HG02852 (cell line): ENCODE results near the gene NRAP.

Experiments
- ATAC-seq: cut with Tn5 transposase; IDR thresholded peaks from one replicate; pipeline ENCODE4 v1.9.1; 2021; ENCODE audit warnings: mild to moderate bottlenecking, moderate library complexity; ENCODE audit not compliant: unreplicated experiment

NRAP gene

DNA sequence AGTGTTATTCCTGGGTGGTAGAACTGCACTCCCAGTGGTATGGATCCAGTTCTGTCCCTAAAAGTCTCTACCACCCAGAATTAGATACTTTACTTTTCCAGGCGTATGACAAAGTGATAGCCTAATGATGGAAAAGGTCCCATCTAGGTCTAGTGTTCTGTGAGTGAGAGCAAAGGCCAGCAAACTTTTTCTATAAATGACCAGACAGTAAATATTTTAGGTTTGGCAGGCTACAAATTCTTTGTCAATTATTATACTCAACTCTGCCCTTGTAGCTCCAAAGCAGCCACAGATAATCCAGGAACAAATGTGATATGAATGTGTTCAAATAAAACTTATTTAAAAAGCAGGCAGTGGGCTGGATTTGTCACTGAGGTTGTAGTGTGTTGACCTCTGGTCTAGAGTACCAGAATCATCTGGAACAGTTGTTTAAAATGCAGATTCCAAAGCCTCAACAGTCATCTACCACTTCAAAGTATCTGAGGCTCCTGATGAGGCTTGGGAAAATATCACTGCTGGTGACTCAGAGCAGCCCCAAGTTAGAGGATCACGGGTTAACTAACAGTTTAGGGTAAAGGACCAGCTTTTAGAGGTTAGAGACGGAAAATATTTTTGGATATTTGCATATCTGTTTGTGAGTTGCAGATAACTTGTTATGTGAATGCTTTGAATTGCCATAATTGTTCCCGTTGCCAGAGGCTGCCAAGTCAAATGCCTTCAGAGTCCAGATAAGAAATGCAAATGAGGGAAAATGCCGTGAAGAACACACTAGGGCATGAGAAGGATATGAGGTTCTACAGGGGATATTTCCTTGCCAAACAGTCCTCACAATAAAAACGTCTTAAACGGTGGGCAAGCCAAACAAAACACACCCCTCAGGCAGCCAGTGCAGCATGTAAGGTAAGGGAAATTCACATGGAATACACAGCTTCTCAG lies 19.4 kb downstream of the NRAP start:
- no peak for ATAC-seq

DNA sequence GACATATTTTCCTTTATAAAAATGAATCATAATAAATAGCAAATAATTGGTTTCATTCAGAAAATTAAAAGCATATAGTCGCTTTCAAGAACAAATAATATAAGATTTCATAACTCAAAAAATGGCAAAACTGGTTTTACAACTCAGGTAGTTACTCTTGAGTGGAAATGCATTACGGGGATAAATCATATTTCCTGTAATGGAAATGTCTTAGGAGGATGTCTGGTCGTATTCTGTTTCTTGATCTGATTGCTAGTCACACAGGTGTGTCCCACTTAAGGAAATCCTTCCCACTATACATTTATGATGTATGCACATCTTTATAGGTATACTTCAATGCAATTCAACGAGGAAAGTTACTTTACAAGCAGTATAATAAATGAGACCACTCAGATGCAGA lies 20.7 kb downstream of the NRAP start:
- ATAC-seq: no peak

DNA sequence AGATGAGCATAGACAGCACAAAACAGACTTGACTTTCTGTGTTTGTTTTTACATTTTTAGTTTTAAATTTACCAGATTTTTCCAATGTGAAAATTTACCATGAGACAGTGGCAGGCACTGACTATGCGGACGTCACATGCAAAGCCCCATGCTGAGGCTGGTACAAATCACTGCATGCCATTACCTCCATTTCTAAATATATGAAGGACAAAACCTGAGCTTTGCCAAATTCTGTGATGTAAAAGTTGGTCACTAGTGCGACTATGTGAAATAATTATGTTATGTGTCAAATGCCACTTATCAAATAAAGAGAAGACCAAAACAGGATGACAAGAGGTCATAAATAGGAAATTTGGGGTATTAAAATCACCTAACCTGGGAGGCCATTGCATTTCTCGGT lies 22.1 kb downstream of the NRAP start:
- ATAC-seq: no peak

DNA sequence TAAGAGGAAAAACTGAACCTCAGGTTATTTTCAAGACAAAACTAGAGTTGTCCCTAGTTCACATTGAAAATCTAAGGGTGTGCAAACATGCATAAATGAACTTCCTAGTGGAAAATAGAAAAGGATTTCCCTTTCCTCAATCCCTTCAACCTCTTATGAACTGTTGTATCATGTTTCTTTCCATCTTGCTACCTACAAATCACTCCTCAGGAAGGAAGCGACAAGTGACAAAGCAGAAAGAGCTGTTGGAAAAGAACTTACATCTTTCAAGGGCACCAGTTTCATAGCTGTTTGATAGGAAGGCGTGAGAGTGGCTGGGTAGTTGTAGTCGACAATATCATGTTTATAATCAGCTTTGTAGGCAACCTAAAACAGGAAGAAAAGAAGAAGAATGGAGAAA lies 23.9 kb downstream of the NRAP start:
- ATAC-seq: no peak

DNA sequence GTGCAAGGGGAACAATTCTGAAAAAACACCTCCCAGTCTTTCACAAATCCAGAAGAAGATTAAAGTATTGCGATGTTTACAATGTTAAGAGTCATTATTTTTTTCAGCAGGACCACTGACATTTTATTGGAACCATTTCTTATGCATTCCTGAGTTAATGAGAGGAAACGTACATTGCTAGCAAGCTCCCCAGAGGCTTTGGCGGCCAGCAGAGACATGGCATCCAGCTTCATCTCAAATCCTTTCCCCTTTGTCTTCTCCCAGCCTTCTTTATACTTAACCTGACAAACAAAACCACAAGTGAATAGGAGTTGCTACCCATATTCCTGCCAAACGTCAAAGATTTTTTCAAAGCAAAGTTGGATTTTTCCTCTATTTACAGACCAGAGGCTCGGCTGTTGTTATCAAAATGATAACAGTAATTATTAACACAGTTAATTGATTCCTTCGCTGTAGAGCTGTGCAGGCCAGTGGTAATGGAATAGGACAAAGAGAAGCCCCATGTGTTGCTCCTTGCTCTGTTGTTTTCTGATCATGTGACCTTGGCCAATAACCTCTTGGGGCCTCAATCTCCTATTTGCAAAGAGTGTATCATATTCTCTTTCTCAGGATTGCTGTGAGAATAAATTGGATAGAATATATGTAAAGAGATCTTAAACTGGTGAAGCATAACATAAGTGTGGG lies 32.0 kb downstream of the NRAP start:
- ATAC-seq: no peak

DNA sequence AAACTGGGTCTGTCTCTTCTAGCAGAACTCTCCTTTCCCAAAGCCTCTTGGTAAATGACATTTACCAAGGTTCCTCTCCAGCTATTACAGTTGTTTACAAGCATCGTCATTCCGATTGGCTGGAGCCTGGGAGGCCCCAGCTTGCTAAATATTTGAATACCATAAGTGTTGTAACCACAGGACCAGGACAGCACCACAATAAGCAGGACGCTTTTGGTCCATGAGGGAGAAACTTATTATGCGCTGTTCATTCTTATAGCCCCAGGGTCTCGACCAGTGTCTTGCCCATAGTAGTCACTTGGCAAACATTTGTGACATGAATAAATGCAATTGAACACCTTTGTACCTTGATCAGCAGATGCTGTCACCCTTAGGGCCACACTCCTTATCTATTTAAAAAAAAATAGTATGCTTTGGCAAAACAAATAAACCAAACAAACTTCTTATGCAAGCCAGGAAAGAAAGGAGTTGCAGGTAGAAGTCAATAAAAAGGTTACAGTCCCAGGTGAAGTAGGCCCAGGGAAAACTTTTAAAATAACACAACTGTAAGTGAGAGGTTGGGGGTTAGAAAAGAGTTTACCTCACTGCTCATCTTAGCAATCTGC lies 32.8 kb downstream of the NRAP start:
- no peak for ATAC-seq

DNA sequence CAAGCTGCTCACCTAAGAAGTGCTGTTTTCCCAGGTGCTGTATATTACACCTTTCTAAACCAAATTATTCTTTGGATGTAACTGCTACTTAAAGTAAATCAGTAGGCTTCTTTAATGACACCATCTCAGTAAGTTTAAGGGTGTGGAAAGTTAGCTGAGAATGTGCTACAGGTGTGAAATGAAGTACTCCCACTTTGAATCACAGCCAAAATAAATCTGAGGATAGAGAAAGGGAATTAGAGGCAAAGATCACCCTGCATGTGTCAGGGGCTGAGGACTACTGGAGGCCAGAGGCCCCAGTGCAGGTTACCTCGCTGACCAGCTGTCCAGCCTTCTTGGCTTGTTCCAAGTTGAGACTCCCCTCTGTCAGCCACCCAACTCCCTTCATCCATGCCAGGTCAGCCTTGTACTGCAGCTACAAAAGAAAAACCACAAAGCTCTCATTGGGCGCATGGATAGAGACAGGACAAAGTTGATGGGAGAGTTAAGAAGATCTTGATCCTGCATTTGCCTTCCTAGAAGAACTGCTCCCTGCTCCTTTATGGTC lies 35.2 kb downstream of the NRAP start:
- ATAC-seq: no peak

DNA sequence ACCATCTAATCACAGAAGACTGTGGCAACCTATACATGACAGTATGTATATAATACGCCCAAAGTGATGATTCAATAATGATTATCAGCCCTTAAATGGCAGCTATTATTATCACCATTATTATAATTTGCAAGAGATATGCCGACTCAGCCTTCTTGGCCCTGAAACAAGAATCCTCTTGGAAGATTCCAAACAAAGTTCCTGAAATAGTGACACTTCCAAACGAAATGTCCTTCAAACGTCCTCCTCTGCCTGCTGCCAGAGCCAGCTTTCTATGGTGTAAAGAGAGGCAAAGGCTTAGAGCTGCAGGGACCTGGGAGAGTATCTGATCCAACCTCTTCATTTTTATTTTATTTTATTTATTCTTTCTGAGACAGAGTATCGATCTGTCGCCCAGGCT lies 36.0 kb downstream of the NRAP start:
- no peak for ATAC-seq

DNA sequence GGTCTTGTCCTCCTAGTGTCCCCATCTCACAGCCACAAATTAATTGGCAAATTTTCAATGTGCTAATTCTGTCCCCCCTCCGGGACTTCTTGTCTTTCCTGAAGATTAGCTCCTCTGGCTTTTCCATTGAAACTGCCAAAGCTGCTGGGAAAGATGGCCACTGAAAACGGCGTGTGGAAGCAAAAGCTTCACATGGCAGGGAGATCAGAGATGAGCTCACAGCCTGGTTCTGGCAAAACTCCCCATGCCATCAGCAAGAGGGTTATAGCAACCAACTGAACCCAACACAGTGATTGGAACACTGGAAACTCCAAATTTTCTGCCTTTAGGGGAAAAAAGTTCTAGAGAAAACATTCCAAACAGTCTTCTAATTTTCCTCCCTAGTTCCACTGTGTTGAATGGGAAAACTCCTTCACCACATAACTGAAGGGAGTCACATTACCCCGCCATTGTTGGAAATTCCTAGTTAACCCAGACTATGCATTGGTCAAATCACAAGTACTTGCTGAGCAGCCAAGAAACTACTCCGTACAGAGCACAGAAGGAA lies 37.0 kb downstream of the NRAP start:
- ATAC-seq: no peak

DNA sequence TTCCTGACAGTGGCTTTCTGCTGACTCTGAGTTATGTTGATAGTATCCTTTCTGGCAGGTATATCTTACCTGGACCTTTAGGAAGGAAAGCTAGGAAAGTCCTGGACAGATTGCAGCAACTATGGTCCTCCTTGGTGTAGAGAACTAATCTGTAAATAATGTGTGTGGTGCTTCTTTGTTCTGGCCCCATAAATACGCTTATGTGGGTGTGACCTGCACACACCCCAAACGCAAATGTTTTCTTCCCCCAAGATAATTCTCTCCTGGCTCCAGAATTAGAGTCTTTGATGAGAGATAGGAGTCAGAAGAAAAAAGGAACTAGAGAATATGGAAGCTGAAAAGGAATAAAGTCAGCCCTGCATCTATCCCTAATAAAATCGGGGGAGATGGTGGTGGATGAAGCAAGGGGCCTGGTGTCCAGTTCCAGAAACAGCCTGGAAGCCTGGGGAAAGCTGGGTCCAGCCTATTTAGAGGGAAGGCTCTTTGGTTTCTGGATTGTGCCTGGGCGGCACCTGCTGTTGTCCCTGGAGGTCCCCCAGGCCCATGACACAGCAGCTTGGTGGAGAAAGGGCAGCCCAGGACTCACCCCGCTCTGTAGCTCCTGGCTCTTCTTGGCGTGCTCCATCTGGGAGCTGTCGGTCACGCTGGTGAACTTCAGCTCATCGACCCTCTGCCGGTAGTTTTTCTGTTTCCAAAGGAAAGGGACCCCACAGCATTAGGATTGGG lies 38.2 kb downstream of the NRAP start:
- ATAC-seq: no peak

DNA sequence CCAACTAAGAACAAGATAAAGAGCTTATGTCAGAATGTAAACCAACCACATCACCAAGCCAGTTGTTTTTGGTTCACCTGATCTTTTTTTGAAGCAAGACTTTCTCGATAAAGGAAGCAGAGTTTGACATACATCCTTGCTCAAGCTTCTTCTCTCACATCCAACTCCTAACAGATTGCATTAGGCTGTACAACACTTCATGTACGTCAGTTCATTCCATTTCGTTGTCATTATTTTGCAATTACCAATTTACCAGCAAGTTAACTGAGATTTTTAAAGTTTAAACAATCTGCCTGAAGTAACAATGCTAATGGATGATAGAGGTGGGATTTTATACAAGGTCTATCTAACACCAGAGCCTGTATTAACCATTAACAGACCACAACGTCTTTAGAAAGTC lies 41.0 kb downstream of the NRAP start:
- no peak for ATAC-seq

DNA sequence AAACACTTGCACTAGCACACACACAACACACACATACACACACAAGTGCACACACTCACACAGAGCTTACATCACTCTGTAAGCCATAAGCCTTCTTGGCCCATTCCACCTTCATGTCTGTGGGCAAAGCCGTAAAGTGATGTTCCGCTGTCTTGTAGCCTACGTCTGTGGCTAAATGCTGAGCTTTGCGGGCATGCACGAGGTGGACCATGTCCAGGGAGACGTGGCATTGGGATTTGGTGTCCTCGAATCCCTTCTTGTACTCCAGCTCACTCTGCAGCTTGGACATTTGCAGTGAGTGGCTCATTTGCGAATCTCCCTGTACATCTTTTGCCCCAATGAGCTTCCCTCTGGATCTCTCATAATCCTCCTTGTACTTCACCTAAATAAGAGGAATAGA lies 42.0 kb downstream of the NRAP start:
- no peak for ATAC-seq

DNA sequence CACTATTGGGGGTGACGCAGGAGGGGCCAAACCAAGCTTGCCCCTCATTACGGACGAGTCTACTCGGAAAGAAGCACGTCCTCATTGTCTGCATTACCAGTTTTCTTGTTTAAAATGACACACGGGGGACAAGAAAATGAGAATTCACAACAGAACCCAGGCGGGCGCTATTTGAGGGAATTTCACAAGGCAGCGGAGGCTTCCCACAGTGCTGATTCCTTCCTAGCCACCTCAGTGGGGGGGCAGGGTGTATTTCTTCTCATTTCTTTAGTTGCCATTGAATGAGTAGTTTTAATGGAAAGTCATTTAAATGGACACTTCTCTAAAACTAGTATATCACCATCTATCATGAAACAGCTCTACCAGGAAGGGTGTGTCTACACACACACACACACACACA lies 42.9 kb downstream of the NRAP start:
- ATAC-seq: no peak

DNA sequence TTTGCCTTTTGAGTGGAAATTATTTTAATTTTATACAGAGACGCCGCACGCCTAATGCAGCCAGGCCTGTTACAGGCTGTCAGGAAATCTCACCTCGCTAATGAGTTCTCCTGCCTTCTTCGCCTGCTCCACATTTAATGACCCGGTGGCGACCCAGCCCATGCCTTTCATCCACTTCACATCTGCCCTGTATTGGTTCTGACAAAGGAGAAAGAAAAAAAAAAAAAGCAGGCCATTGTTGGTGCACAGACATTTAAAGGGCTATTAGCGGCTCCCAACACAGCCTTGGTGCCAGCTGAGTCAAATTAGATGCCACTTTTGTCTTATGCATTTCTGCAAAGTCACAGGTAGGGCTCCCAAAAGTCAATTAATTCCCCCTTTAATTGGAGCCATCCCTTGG lies 43.3 kb downstream of the NRAP start:
- ATAC-seq: no peak

DNA sequence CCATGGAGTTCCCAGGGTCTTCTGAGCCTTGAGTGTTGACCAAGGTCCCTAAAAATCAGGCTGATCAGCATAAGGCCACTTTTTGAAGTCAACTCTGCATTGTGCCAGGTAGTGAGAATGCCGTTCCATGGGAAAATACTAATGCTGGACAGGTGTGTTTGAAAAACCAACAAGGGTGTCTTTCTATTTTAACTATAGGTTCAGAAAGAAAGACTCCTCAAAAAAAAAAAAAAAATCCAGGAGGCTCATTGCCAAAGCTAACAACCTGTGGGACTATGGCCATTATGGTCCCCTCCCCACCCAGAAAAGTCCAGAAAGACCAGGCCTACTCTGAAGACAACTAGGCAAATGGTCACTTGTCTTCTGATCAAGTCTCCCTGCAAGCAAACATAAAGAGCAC lies 44.4 kb downstream of the NRAP start:
- ATAC-seq: no peak

DNA sequence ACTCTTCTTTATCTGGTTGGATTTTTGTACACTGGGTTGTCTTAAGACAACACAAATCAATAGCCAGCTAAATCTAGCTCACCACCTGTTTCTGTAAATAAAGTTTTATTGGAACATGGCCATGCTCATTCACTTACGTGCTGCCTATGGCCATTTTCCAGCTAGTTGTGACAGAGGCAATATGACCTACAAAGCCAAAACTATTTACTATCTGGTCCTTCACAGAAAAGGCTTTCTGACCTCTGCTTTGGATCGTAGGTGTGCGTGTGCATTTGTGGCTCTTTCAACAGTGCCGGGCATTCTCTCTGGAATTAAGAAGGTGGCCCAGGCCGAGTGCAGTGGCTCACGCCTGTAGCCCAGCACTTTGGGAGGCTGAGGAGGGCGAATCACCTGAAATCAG lies 45.5 kb downstream of the NRAP start:
- no peak for ATAC-seq

DNA sequence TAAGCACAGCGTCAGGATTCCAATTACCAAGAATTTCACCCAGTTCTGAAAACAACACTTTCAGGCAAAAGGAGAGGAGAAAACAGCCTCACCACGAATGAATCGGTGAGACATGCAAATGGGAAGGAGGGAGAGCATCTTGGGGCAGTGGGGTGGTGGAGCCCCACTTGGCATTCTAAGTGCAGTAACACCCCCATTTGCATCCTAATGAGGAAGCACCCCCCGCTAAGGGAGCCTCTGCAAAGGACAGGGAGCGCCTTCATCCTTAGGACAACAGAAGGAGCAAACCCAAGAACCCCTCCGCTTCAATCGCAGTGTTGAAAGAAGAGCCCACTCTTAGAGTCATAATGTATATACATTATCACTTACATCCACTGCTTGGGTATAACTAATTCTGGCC lies 46.8 kb downstream of the NRAP start:
- no peak for ATAC-seq

DNA sequence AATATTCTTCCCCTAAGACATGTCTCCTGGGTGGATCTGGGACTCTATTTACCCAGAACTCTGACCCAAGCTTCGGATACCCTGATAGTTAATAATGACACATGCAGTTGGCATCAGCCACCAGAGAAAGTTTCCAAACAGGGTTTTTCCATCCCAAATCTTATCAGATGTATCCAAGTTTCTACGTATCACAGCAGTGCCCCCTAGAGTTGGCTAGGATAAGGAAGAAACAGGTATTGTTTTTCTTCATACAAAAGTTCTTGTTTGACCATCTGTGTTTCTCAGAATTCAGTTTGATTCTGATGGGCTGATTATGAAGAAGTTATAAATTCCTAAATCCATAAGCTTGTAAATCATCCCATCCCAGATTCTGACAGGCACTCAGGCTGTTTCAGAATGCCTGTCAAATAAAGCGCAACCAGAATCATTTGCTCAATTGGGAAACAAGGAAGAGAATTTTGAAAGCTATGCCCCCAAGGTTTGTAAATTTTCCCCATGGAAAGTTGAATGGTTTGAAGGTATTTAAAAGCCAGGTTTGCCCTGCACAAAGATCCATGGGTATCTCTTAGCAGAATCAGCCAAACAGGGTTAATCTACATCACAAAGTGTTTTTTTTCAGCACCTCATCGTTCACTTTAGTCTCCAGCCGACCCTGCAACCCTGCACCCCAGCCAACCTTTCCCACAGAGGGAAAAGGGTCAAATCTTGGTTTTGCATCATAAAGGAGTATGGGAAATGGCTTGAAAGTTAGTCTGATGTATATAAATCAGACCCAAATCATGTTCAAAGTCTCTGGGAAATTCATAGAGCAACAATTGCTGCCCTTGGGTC lies 47.4 kb downstream of the NRAP start:
- ATAC-seq: no peak

DNA sequence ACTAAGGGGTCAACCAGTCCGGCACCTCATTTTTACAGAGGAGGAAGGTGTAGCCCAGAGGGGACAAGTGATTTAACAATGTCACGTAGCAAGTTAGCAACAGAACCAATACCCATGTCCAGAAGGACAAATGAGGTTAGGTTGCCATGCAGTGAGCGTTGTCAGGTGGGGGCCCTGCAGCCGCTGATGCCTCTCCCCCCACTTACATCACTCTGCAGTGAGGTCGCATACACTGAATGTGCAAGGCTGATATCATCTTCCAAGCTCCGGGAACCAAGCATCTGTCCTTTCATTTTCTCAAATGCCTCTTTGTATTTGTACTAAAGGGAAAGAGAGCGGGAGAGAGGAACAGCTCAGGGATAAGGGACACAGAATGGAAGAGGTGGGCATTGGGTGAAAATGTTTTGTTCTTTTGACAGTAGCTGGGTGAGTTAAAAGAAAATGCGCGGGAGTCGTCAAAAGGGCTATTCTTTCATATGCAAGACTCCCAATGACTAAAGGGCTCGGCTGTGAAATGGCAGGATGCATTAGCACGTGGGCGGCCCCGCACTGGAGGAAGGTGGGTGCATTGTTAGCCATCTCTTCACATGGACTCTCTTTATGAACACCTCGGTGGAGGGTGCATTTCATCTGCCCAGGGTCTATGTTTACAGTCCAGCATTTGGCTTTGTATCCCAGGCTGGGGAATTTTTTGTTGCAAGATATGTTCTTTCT lies 49.7 kb downstream of the NRAP start:
- ATAC-seq: no peak
